Left colon (tissue), 2 donors: ENCODE data around the gene LIN54. TPM values are rescaled to one million over a fixed set of nuclear protein-coding genes. Genes with fewer than 3 reads are reported as not detected.

Experiments used
- ATAC-seq: fragments of 200-7000 bp; cut with Tn5 transposase; one replicate; pipeline ENCODE4 v1.9.1; 2020; ENCODE audit warnings: mild to moderate bottlenecking, moderate library complexity
- DNase-seq, 2 donors: peaks; one replicate each; pipeline ENCODE4 v3.0.0-alpha.2; 2020
- intact Hi-C, 2 donors: fragments of 100-400 bp; cut with DNase I in 1 of 2; cut with micrococcal nuclease in 1 of 2; formaldehyde crosslinking; loops; one replicate each; pipeline versions ENCODE4 v1.11.2 to v1.14.0; 2022; cut with DNase I, micrococcal nuclease
- total RNA-seq, 2 donors: library from RNA; stranded (reverse); fragmentation: NEBNext Ultra II Directional; extraction: Animal tissue kit (Norgen Biotek cat#: 25700); gene quantifications; one replicate each; pipeline ENCODE4 v1.2.1, GENCODE V29; 2021
- donor health status: DM: no; HTN: no; CAD: no.
- donor health status: DM: yes; HTN: yes; CAD: no.

LIN54 gene
- total RNA-seq, 2 donors from 2014 or later: 13.5 to 15.6 TPM

DNA sequence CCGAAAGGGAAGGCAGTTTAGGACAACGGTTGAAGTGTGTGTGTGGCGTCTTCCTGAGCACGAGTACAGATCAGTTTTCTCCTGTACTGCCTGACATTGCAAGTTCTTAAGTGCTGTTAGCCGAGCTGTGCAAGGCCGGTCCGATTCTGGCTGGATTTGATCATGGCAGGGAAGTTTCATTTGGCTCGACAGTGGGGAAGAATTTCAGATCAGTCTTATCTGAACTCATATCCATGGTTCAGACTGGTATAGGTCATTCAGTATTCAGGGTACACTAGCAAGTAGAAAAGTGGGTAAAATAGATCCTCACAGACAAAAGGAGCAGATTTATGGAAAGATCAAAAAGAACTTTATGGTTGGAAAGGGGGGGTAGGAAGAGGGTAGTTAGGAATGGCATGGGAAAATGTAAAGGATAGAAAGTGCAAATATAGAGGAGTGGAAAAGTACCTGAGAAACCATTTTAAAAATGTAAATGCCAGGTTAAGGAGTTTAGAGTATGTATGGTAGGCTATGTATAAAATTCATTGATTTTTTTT lies 109.4 kb downstream of the LIN54 start:
- DNase-seq (no peak), ATAC-seq (peak; percentile 16)
- intact Hi-C loops: loop anchor here in 1 of 2 donors (5.0 kb wide), 1 partner anchor 111 kb away; the partner anchor contains the start of gene LIN54

DNA sequence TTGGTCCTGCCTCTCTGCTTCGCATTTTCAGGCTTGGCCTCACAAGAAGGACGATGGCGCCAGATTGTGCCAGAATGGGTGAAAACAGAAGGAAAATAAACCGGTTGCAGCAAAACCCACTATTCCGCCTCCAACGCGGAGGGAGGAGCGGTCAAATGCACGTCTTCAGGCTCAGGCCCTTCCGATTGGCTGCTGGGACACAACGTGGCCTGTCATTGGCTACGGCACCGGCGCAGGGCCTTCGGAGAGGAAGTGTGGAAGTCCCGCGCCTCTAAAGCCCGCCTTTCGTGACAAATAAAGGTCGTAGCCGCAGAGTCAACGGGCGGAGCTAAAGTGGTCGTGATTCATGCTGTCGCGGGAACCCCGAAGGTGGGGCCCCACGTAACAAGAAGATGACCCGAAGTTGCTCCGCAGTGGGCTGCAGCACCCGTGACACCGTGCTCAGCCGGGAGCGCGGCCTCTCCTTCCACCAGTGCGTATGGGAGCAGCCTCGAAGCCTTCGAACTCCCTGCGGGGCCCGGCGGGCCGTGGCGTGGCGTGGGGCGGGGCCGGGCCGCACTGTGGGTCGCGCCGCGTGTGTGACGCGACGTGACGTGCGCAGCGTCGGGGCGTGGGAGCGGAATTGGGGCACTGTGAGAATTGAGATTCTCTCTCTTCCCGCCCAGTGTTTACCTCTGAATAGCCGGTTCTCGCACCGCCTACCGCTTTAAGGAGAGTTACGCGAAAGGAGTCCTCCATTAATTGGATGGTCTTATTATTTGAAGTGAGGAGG lies 110.0 kb downstream of the LIN54 start, which contains the start of gene THAP9:
Gene THAP9 (plus strand): TSS at position 325 of the 772 bp plus-strand sequence. CDS start 68 bp downstream, at position 393.
- peak; percentile 97 to 100 for DNase-seq
- intact Hi-C loops: loop anchor here in 1 of 2 donors (5.0 kb wide), 1 partner anchor 112 kb away; the partner anchor contains the start of gene LIN54
- ATAC-seq: peak; percentile 91

DNA sequence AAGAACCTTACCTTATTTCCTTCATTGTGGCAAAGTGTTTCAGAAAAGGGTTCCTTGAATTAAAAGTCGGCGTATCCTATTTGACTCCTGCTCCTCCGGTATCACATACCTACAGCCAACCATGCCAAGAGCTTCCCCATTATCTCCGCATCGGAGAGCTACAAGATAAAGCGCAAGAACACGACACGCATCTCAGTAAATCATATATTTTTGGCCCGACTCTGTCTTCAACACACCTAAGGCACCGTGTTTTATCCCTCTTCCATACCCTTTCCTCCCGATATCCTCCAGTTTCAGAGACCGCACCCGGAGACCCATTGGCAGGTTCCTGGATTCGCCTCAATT lies 110.6 kb downstream of the LIN54 start:
- intact Hi-C loops: loop anchor here in 1 of 2 donors (5.0 kb wide), 1 partner anchor 112 kb away; the partner anchor contains the start of gene LIN54
- DNase-seq (no peak), ATAC-seq (peak; percentile 25)

DNA sequence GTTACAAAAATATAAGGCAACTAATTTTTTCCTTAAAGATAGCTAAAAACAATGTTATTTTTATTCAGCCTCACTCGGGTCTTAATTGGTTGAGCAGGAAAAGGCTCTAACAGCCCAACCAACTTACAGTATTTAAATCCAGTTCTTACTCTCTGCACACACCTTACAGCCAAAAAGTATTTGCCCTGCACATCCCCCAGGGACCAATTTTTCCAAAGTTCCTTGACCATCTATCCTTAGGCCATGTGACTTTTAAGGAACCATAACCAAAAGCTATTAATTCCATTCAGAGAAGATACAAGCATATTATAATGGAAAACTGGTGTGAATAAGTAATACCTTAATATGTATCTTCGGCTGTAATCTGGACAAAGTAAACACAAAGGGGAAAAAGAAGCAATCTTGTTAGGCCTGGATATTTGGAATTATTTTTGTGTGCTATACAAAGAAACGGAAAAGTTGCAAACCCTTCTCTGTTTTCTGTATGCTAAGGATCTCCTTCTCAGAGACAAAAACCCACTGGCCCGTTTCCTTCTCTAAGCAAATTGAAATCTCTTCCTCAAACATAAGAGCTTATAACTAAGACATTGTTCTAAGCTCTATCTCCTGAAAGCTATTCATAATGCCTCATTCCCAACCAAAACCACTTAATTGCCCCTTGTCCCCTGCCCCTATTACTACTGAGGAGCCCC lies 111.1 kb downstream of the LIN54 start:
- ATAC-seq (peak; percentile 3), DNase-seq (no peak)
- intact Hi-C loops: loop anchor here in 1 of 2 donors (5.0 kb wide), 1 partner anchor 113 kb away; the partner anchor contains the start of gene LIN54

DNA sequence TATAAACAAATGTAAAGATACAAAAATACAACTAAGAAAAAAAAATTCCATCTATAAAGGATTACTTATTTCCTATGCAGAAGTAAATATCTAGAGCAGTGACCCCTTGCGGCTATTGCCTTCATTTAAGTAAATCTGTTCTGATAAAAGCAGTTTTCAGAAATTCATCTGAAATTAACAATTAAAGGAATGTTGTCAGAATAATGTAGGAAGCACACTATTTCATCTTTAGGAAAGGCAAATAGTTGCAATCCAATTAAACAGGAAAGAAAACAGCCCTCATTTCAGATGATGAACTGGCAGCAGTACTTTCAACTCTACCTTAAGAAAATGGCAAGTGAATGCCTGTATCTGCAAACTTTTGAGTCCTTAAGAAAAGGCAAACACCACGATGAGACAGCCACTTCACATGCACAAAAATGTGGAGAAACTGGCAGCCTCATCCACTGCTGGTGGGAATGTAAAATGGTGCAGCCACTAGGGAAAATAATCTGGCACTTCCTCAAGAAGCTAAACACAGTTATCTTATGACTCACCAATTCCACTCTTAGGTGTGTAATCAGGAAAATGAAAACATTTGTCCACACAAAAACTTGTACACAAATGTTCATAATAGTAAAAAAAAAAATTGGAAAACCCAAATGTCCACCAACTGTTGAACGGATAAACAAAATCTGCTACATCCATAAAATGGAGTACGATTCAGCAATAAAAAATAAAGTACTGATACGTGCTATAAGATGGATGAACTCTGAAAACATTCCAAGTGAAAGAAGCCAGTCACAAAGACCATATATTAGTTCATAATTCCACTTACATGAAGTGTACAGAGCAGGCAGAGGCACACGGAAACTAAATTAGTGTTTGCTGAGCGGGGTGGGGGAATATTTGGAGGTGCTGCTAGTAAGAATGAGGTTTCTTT lies 112.0 kb downstream of the LIN54 start:
- DNase-seq (peak in 1 of 2 donors; percentile 31), ATAC-seq (no peak)
- intact Hi-C loops: no loop called here

DNA sequence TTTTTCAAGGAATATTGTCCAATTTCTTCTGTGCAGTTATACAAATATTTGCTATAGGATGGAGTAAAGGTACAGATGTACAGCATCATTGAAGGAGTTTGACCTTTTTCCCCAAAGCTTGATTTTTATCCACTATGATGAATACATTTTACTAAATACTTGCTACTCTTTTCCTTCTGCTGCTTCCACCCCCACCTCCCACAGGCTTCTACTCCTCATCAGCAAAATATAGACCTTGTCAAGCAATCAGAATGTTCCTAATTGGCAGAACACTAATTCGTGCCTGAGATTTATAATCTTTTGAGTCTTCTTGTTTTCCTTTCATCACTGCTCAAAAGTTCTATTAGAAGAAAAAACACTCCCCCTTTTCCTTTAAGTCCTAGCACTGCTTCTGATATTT lies 113.9 kb downstream of the LIN54 start:
- ATAC-seq (no peak), DNase-seq (no peak)
- intact Hi-C loops: no loop called here

DNA sequence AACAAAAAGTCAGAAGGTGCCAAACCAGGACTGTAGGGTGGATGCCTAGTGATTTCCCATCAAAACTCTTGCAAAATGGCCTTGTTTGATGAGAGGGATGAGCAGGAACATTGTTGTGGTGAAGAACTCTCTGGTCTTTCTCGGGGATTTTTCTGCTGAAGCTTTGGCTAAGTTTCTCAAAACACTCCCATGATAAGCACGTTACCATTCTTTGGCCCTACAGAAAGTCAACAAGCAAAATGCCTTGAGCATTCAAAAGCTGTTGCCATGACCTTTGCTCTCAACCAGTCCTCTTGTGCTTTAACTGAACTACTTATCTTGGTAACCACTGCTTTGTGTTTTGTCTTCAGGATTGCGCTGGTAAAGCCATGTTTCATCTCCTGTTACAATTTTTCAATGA lies 116.7 kb downstream of the LIN54 start:
- ATAC-seq (no peak), DNase-seq (no peak)
- intact Hi-C loops: no loop called here

DNA sequence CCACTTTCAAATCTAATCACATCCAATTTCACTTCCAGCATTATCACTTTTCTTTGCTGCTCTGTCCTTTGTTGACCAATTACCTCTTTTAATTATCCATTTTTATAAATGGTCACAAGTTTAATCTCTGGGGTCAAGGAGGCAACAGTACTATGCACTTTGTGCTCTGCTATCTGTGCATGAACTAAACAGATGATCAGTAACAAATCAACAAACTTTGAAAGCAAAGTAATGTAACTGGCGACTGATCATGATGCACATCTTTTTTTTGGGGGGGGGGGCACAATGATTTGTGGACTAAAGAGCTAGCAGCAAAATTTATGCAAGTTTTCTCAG lies 118.2 kb downstream of the LIN54 start:
- DNase-seq (no peak), ATAC-seq (no peak)
- intact Hi-C loops: no loop called here

DNA sequence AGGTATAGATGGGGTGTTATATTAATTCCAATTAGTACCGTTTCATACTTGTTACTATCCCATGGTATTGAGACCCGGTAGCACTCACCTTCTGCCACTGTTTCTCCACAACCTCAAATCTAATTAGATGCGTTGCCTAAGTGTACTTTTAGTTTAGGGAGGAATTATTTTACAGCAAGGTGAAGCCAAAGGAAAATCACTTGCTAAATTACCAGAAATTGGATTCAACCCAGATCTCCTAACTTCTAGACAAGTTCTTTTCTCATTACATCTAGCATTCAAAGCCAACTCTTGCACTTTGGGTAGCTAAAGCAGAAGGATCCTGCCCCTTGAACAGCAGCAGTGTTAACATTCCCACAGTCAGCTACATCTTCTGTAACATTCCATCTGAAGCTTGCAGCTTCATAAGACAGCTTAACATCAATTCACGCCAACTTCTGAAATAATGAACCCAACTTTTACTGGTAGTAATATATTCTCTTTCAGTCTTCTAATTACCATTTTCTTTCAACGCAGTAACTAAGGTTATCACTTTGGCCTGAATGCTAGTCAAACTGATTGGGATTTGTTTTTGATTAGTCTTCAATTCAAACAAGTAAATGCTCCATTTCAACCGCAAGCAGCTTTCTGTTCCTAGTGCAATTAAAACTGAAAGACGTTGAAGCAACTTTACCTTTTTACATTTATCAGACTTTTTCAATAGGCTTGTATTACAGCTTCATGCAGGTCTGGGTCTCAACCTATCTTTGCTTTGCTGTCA lies 118.7 kb downstream of the LIN54 start:
- intact Hi-C loops: no loop called here
- DNase-seq (no peak), ATAC-seq (peak; percentile 5)

DNA sequence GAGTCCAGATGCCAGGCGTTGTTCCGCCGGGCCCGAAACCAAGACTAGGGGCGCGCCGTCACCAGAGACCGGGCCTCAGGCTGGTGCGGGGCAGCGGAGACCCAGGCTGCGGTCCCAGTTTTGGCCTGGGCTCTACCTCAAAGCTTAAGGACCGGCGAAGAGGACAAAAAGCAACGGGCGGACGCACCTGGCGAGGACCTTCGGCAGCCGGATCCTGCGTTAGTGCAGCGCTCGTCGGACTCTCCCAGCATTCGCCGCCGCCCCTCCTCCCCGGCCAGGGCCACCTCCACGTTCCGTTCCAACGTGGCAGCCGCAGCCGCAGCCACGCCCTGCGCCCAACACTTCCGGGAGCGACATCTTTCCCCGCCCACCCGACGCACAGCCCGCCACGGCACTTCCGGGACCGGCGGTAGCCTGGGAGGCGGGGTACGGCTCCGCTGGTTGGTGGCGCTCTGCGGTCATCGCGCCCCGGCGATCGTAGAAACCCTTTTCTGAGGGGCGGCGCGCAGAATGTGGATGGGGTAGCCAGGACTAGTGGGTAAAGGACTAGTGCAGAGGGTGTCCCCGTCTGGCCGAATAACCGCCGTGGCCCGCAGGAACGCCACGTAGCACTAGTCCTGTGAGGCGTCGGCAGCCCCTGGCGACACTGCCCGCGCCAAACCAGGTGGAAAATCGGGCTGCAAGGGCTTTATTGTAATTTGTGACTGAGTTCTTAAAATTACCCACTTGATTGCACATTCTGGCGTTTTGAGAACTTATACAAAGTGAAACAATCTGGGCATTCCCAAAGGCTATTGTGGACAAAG lies 119.5 kb downstream of the LIN54 start, which contains the start of gene SEC31A:
Gene SEC31A (minus strand): TSS at position 253 of the 806 bp plus-strand sequence. CDS start 9,217 bp downstream, outside the sequence.
- DNase-seq (peak; percentile 97 to 99), ATAC-seq (peak; percentile 95)
- intact Hi-C loops: no loop called here

DNA sequence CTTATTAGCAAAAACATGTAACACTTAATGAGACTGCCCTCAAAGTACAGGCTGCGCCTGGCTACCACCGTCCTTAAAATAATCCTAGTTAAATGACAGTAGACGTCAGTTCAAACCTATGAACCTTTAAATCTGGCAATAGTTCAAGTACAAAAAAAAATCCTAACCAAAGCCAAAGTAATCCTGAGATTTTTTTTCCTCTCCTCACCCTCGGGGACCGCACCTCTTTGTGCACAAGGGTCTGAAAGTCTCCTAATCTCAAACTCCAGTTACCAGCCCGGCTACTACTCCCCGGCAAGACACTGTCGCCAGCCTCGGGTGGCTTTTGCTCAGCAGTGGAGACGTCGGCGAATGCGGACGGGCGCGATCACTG lies 120.1 kb downstream of the LIN54 start:
- intact Hi-C loops: no loop called here
- no peak for DNase-seq
- peak; percentile 20 for ATAC-seq

DNA sequence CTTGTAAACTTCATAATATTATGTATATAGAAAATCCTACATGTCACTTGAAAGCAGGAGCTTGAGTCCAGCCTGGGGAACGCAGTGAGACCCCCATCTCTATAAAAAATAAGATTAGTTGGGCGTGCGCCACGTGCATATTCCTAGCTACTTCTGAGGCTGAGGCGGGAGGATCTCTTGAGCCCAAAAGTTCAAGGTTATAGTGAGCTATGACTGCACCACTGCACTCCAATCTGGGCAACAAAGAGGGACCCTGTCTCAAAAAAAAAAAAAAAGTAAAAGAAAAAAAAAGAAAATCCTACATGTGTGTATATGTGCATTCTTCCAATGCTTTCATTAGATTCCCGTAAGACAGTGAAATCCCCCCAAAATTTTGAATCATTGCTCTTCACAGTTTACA lies 121.3 kb downstream of the LIN54 start:
- ATAC-seq (no peak), DNase-seq (no peak)
- intact Hi-C loops: no loop called here

DNA sequence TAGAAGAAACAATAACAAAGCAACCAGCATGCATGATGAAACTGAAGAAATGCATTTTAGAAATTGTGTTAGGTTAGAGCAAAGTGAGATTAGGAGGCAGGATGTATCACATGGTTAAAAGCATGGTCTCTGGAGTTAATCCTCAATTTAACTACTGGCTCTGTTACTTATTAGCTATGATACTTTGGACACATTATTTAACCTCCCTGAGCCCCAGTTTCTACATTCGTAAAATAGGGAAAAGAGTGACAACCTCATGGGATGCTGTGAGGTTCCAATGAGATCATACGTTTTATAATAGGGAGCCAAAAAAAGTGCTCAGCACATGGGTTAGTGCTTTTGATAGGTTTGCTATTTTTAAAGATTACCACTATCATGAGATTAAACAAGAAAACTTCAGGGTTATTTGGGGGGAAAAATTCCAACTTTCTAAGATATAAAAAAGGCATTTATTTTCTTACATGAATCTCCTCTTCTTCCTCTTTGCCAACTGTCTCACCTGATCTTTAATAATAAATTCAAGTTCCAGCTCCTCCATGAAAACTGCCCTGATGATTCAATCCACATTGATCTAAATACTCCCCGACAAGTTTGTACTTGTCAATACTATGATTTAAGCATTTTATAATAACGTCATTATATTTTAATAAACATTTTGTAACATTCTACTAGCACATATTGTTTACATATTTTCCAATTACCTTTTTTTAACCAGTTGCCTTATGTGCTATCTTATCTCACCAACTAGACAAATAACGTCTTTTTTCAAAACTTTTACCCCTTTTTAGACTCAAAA lies 124.3 kb downstream of the LIN54 start:
- no peak for ATAC-seq
- intact Hi-C loops: no loop called here
- DNase-seq: no peak

DNA sequence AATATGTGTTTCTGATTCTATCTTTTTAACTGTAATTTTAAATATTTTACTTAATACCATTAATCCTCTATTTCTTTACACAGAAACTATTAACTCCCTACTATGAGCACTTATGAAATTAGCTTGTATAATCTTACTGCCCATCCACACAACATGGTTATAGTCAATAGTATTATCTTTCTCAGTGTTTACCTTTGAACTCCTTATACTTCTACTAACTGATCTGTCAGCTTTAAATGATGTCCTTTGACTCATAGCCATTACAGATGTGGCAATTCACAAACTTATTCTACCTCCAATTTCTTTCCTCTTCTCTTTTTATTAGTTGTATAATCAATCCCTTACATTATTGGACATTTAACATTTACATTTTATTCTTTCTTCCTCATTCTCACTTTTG lies 125.2 kb downstream of the LIN54 start:
- ATAC-seq (peak; percentile 68), DNase-seq (no peak)
- intact Hi-C loops: no loop called here
